HepG2 (cell line): Measurements from ENCODE around the gene EXOC3L4. TPM values are rescaled to one million over a fixed set of nuclear protein-coding genes. Genes with fewer than 3 reads are reported as not detected.

Experiments
- CBX2 ChIP-seq, 2 experiments: fragments of 200-600 bp in 1 of 2; sonication (generic); formaldehyde crosslinking in 1 of 2; IDR thresholded peaks; 2 replicates each; pipeline versions ENCODE4 v1.7.0 to v1.8.1; 2018 to 2022; ENCODE audit warnings: low read depth in 2 of 2, low read length in 1 of 2, mild to moderate bottlenecking in 1 of 2, missing genetic modification reagents in 1 of 2
- NFKB2 ChIP-seq: sonication (generic); formaldehyde crosslinking; IDR thresholded peaks from 2 replicates; pipeline ENCODE4 v1.4.0; 2020; ENCODE audit warnings: missing genetic modification reagents, borderline replicate concordance
- TOE1 ChIP-seq: sonication (generic); formaldehyde crosslinking; IDR thresholded peaks from 2 replicates; pipeline ENCODE4 v1.4.0; 2020; ENCODE audit warnings: mild to moderate bottlenecking, missing genetic modification reagents
- ZNF441 ChIP-seq: sonication (generic); formaldehyde crosslinking; IDR thresholded peaks from 2 replicates; pipeline ENCODE4 v1.7.0; 2021; ENCODE audit warnings: missing genetic modification reagents, borderline replicate concordance
- ZNF562 ChIP-seq: sonication (generic); formaldehyde crosslinking; IDR thresholded peaks from 2 replicates; pipeline ENCODE4 v1.8.0; 2022; ENCODE audit warnings: missing genetic modification reagents, borderline replicate concordance
- ZNF720 ChIP-seq: sonication (generic); formaldehyde crosslinking; IDR thresholded peaks from 2 replicates; pipeline ENCODE4 v1.4.0; 2020; ENCODE audit warnings: missing genetic modification reagents
- polyA plus RNA-seq, 8 experiments: library from polyadenylated mRNA; depleted of rRNA in 3 of 8; stranded (reverse) in 7 of 8; unstranded in 1 of 8; fragments of >200 nt; fragmentation: Illumina TruSeq in 4 of 8; extraction: Trizol in 4 of 8; gene quantifications; 2 replicates each; pipeline versions ENCODE4 v1.2.1 to v1.2.3, GENCODE V29; 2011 to 2016; ENCODE audit warnings: low read depth in 4 of 8, missing spikeins in 1 of 8, mixed read lengths in 1 of 8; ENCODE audit not compliant: insufficient read depth in 1 of 8
- total RNA-seq, 5 experiments: library from RNA; depleted of rRNA; stranded (reverse); fragments of >200 nt; fragmentation: Illumina TruSeq; extraction: Trizol; gene quantifications; 2 replicates each; pipeline ENCODE4 v1.2.3, GENCODE V29; 2016; ENCODE audit warnings: low read depth in 1 of 5
- TF ChIP-seq, protein P1 (sequence below): sonication (generic); formaldehyde crosslinking; IDR thresholded peaks from 2 replicates; pipeline ENCODE4 v1.5.0; 2020; ENCODE audit warnings: mild to moderate bottlenecking, missing genetic modification reagents, borderline replicate concordance
- TF ChIP-seq, protein P2 (sequence below): sonication (generic); formaldehyde crosslinking; IDR thresholded peaks from 2 replicates; pipeline ENCODE4 v1.8.1; 2023; ENCODE audit warnings: mild to moderate bottlenecking, moderate library complexity, missing genetic modification reagents
- TF ChIP-seq, protein P3 (sequence below): IDR thresholded peaks from 2 replicates; pipeline ENCODE4 v1.6.1; 2016; ENCODE audit warnings: low read depth
- TF ChIP-seq, protein P4 (sequence below): sonication (generic); formaldehyde crosslinking; conservative IDR thresholded peaks from 2 replicates; pipeline ENCODE4 v1.8.1; 2023; ENCODE audit warnings: missing genetic modification reagents
- TF ChIP-seq, protein P5 (sequence below): IDR thresholded peaks from 2 replicates; pipeline ENCODE4 v1.6.1; 2016; ENCODE audit warnings: low read depth, missing genetic modification reagents, missing compliant biosample characterization
- TF ChIP-seq, protein P6 (sequence below): sonication (generic); formaldehyde crosslinking; IDR thresholded peaks from 2 replicates; pipeline ENCODE4 v1.5.0; 2020; ENCODE audit warnings: missing genetic modification reagents

EXOC3L4 gene
- total and polyA plus RNA-seq, 2 of the 13 experiments (the other 11 are each of a cell fraction or from before 2014, with no cell fraction given), result 11.8 to 27.0 TPM

DNA sequence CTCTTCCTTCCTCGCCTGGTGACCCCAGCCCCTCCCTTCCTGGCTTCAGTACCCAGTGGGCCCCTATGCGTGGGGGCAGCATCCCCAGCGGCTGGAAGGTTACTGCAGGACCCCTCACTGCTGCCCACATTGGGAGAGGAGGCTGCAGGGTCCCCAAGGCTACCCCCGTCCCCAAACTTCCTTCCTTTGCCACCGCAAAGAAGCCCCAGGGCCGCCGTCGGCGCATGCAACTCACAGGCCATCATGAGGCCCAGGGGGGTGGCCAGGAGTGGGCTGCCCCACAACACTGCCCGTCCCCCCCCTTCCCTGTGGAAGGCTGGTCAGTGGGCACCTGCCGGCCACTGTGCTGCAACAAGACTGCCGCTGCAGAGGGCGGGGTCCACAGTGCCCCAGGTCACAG, 19.2 kb downstream of the EXOC3L4 start (continued):
- TF ChIP-seq, protein P1, sequence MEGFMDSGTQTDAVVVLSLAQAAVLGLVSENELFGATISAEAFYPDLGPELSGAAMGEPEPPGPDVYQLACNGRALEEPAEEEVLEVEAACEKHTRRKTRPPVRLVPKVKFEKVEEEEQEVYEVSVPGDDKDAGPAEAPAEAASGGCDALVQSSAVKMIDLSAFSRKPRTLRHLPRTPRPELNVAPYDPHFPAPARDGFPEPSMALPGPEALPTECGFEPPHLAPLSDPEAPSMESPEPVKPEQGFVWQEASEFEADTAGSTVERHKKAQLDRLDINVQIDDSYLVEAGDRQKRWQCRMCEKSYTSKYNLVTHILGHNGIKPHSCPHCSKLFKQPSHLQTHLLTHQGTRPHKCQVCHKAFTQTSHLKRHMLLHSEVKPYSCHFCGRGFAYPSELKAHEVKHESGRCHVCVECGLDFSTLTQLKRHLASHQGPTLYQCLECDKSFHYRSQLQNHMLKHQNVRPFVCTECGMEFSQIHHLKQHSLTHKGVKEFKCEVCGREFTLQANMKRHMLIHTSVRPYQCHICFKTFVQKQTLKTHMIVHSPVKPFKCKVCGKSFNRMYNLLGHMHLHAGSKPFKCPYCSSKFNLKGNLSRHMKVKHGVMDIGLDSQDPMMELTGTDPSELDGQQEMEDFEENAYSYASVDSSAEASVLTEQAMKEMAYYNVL (CRISPR knock-in tag), result 0 out of 2 replicates have a peak, but pooled peaks have one; percentile 26
- TF ChIP-seq, protein P2, sequence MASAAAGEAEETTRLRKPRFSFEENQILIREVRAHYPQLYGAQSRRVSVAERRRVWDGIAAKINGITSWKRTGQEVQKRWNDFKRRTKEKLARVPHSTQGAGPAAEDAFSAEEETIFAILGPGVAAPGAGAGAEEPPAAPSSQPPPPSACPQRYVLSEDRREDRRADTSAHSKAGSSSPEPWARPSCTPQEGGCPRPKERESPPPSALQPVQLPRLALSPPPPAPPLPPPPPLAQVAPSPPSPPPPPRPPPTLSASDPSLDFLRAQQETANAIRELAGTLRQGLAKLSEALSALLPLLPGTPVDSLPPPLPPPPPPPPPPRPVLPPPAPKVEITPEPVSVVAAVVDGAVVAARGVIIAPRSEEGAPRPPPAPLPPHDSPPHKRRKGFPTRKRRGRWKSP, result no peak
- TF ChIP-seq, protein P3, sequence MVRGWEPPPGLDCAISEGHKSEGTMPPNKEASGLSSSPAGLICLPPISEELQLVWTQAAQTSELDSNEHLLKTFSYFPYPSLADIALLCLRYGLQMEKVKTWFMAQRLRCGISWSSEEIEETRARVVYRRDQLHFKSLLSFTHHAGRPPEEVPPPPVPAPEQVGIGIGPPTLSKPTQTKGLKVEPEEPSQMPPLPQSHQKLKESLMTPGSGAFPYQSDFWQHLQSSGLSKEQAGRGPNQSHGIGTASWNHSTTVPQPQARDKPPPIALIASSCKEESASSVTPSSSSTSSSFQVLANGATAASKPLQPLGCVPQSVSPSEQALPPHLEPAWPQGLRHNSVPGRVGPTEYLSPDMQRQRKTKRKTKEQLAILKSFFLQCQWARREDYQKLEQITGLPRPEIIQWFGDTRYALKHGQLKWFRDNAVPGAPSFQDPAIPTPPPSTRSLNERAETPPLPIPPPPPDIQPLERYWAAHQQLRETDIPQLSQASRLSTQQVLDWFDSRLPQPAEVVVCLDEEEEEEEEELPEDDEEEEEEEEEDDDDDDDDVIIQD (CRISPR knock-in tag), result no peak
- TF ChIP-seq TOE1 (CRISPR knock-in tag) (no peak), CBX2 (IDR thresholded peaks at IDR 0.05; ENCODE audit: low read depth, low read length) (no peak), CBX2 (CRISPR knock-in tag; IDR thresholded peaks at IDR 0.05; ENCODE audit: low read depth) (no peak), ZNF441 (CRISPR knock-in tag) (no peak), NFKB2 (CRISPR knock-in tag) (no peak), ZNF720 (CRISPR knock-in tag) (no peak), ZNF562 (CRISPR knock-in tag) (no peak)
- TF ChIP-seq, protein P4, sequence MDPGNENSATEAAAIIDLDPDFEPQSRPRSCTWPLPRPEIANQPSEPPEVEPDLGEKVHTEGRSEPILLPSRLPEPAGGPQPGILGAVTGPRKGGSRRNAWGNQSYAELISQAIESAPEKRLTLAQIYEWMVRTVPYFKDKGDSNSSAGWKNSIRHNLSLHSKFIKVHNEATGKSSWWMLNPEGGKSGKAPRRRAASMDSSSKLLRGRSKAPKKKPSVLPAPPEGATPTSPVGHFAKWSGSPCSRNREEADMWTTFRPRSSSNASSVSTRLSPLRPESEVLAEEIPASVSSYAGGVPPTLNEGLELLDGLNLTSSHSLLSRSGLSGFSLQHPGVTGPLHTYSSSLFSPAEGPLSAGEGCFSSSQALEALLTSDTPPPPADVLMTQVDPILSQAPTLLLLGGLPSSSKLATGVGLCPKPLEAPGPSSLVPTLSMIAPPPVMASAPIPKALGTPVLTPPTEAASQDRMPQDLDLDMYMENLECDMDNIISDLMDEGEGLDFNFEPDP, result 0 out of 2 replicates have a peak, but pooled peaks have one; percentile 81
- TF ChIP-seq, protein P5, sequence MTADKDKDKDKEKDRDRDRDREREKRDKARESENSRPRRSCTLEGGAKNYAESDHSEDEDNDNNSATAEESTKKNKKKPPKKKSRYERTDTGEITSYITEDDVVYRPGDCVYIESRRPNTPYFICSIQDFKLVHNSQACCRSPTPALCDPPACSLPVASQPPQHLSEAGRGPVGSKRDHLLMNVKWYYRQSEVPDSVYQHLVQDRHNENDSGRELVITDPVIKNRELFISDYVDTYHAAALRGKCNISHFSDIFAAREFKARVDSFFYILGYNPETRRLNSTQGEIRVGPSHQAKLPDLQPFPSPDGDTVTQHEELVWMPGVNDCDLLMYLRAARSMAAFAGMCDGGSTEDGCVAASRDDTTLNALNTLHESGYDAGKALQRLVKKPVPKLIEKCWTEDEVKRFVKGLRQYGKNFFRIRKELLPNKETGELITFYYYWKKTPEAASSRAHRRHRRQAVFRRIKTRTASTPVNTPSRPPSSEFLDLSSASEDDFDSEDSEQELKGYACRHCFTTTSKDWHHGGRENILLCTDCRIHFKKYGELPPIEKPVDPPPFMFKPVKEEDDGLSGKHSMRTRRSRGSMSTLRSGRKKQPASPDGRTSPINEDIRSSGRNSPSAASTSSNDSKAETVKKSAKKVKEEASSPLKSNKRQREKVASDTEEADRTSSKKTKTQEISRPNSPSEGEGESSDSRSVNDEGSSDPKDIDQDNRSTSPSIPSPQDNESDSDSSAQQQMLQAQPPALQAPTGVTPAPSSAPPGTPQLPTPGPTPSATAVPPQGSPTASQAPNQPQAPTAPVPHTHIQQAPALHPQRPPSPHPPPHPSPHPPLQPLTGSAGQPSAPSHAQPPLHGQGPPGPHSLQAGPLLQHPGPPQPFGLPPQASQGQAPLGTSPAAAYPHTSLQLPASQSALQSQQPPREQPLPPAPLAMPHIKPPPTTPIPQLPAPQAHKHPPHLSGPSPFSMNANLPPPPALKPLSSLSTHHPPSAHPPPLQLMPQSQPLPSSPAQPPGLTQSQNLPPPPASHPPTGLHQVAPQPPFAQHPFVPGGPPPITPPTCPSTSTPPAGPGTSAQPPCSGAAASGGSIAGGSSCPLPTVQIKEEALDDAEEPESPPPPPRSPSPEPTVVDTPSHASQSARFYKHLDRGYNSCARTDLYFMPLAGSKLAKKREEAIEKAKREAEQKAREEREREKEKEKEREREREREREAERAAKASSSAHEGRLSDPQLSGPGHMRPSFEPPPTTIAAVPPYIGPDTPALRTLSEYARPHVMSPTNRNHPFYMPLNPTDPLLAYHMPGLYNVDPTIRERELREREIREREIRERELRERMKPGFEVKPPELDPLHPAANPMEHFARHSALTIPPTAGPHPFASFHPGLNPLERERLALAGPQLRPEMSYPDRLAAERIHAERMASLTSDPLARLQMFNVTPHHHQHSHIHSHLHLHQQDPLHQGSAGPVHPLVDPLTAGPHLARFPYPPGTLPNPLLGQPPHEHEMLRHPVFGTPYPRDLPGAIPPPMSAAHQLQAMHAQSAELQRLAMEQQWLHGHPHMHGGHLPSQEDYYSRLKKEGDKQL (CRISPR knock-in tag), result no peak
- TF ChIP-seq, protein P6, sequence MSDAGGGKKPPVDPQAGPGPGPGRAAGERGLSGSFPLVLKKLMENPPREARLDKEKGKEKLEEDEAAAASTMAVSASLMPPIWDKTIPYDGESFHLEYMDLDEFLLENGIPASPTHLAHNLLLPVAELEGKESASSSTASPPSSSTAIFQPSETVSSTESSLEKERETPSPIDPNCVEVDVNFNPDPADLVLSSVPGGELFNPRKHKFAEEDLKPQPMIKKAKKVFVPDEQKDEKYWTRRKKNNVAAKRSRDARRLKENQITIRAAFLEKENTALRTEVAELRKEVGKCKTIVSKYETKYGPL (CRISPR knock-in tag), result no peak
